IPS-18a (cell line): ENCODE measurements around the gene EPHA4.

Experiments used
- H3K27ac ChIP-seq: one replicate; pipeline ENCODE4 v1.5.1; 2013; ENCODE audit warnings: low read length
- H3K27me3 ChIP-seq: one replicate; pipeline ENCODE4 v1.6.1; 2013; ENCODE audit warnings: mild to moderate bottlenecking, low read length; ENCODE audit not compliant: control insufficient read depth, insufficient read depth
- H3K36me3 ChIP-seq: one replicate; pipeline ENCODE4 v1.6.1; 2013; ENCODE audit warnings: low read depth, low read length; ENCODE audit not compliant: control insufficient read depth
- H3K4me1 ChIP-seq: one replicate; pipeline ENCODE4 v1.6.1; 2013; ENCODE audit warnings: low read depth, low read length; ENCODE audit not compliant: control insufficient read depth
- H3K4me3 ChIP-seq: one replicate; pipeline ENCODE4 v1.5.1; 2013; ENCODE audit warnings: low read length
- H3K9ac ChIP-seq: one replicate; pipeline ENCODE4 v1.6.1; 2013; ENCODE audit warnings: mild to moderate bottlenecking, low read length, moderate library complexity
- H3K9me3 ChIP-seq: one replicate; pipeline ENCODE4 v1.6.1; 2013; ENCODE audit warnings: low read depth, low read length; ENCODE audit not compliant: control insufficient read depth

EPHA4 gene

GRCh38 chr2:221429741-221430491, 142.2 kb downstream of the EPHA4 start:
- H3K36me3 ChIP-seq, result peaks cover 44% of the 10 kb centered on the region
- no peak overlapping the region for H3K27ac ChIP-seq
- no peak overlapping the region for H3K9ac ChIP-seq
- H3K27me3 ChIP-seq, result no peaks in the 10 kb centered on the region
- H3K9me3 ChIP-seq, result no peaks in the 10 kb centered on the region
- no peak overlapping the region for H3K4me3 ChIP-seq
- peaks cover 7% of the 10 kb centered on the region for H3K4me1 ChIP-seq

DNA sequence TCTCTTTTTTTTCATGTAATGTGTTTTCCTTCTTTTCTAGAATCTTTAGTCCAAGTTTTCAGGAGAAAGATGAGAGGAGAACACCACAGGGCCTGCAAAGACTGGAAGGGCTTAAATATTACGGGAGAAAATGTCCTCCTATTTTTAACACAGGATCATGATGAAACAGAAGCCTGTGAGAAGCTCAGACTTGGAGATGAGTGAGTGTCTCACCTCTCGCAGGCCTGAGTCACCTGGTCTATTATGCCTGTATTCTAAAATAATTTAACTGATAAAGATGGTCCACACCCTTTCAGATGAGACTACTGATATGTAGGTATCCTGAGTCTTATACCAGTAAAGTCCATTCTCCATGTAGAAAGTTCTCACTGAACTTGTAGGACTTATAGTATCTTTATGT, 143.2 kb downstream of the EPHA4 start:
- H3K9me3 ChIP-seq, result no peaks in the 10 kb centered on the region
- H3K9ac ChIP-seq, result no peak overlapping the region
- H3K27me3 ChIP-seq, result no peaks in the 10 kb centered on the region
- peaks cover 40% of the 10 kb centered on the region for H3K36me3 ChIP-seq
- no peaks in the 10 kb centered on the region for H3K4me1 ChIP-seq
- H3K4me3 ChIP-seq, result no peak overlapping the region
- H3K27ac ChIP-seq, result no peak overlapping the region

- Histone ChIP-seq H3K9me3 (no peaks in the 10 kb centered on the region), H3K27ac (no peak overlapping the region)
Observed at GRCh38 chr2:221426929-221427328, 145.2 kb downstream of the EPHA4 start.

GRCh38 chr2:221425891-221426290, 146.2 kb downstream of the EPHA4 start:
- no peaks in the 10 kb centered on the region for H3K27me3 ChIP-seq
- H3K9me3 ChIP-seq, result no peaks in the 10 kb centered on the region
- no peaks in the 10 kb centered on the region for H3K4me1 ChIP-seq
- no peak overlapping the region for H3K9ac ChIP-seq
- no peak overlapping the region for H3K4me3 ChIP-seq
- no peak overlapping the region for H3K27ac ChIP-seq
- H3K36me3 ChIP-seq, result peaks cover 38% of the 10 kb centered on the region

More at GRCh38 chr2:221426929-221427328, 145.2 kb downstream of the EPHA4 start:
- Histone ChIP-seq H3K27me3 (no peaks in the 10 kb centered on the region), H3K9ac (no peak overlapping the region), H3K4me3 (no peak overlapping the region), H3K36me3 (peaks cover 38% of the 10 kb centered on the region), H3K4me1 (no peaks in the 10 kb centered on the region)

- no peak overlapping the region for H3K4me3 ChIP-seq
- H3K9ac ChIP-seq, result no peak overlapping the region
- H3K27me3 ChIP-seq, result no peaks in the 10 kb centered on the region
- H3K9me3 ChIP-seq, result no peaks in the 10 kb centered on the region
- H3K4me1 ChIP-seq, result no peaks in the 10 kb centered on the region
- no peak overlapping the region for H3K27ac ChIP-seq
- peaks cover 38% of the 10 kb centered on the region for H3K36me3 ChIP-seq
Observed at GRCh38 chr2:221425353-221425752, 146.8 kb downstream of the EPHA4 start.

- Histone ChIP-seq H3K36me3 (peaks cover 23% of the 10 kb centered on the region), H3K27me3 (no peaks in the 10 kb centered on the region), H3K9me3 (no peaks in the 10 kb centered on the region), H3K9ac (no peak overlapping the region), H3K4me1 (no peaks in the 10 kb centered on the region), H3K27ac (no peak overlapping the region), H3K4me3 (no peak overlapping the region)
Observed at GRCh38 chr2:221423210-221423804, 148.8 kb downstream of the EPHA4 start.

DNA sequence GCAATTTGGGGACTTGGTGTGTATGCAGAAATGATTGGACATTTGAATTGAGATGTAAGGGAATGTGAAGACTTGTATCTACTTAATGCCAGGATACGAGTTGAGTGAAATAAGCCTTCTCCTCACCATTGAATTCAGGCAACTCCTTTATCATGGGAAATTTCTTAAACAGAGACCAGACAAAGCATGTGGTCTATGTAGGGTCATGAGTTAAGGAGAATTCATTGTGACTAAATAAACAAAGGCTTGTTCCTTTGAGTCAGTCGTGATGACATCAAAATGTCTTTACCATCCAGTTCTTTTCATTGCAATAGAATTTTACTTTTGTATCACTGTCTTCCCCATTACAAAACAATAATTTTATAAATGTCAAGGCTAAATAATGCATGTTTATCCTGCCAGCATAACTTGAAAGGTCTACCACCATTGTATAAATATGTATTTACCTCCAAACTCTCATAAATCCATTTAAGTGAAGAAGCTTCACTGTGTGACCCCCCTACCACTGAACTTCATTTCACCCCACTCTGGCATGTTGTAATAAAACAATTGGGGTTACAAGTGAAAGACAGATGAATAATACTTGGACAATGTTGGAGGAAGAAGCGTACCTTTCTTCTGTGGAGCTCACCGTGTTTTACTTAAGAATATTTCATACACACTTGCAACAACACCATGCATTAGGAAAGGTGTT, 149.4 kb downstream of the EPHA4 start:
- peaks cover 19% of the 10 kb centered on the region for H3K36me3 ChIP-seq
- no peak overlapping the region for H3K4me3 ChIP-seq
- H3K27ac ChIP-seq, result no peak overlapping the region

GRCh38 chr2:221420245-221420644, 151.9 kb downstream of the EPHA4 start:
- Histone ChIP-seq H3K4me1 (no peaks in the 10 kb centered on the region), H3K36me3 (peaks cover 7% of the 10 kb centered on the region), H3K27ac (no peak overlapping the region), H3K27me3 (no peaks in the 10 kb centered on the region), H3K9me3 (no peaks in the 10 kb centered on the region), H3K9ac (no peak overlapping the region), H3K4me3 (no peak overlapping the region)

More for the DNA sequence above, 149.4 kb downstream of the EPHA4 start:
- H3K4me1 ChIP-seq, result no peaks in the 10 kb centered on the region
- no peaks in the 10 kb centered on the region for H3K27me3 ChIP-seq
- H3K9ac ChIP-seq, result no peak overlapping the region
- no peaks in the 10 kb centered on the region for H3K9me3 ChIP-seq

DNA sequence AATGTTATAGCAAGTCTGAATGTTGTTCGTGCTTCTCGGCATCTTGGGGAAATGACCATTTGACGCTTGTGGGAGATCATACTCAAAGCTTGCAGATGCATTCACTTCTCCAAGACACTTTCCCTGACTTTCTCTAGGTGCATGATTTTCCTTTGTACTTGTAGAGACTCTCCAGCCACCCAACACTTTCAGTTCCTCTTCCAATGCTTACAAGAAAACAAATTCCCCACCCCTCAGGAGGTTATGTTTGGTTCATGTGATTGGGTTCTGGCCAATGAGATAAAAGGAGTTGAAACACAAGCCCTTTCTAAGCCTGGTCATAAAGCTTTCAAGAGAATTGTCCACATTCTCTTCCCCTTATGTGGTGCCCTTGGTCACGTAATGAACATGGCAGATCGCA, 156.3 kb downstream of the EPHA4 start:
- no peaks in the 10 kb centered on the region for H3K9me3 ChIP-seq
- no peaks in the 10 kb centered on the region for H3K27me3 ChIP-seq
- no peak overlapping the region for H3K27ac ChIP-seq
- H3K4me1 ChIP-seq, result no peaks in the 10 kb centered on the region
- H3K4me3 ChIP-seq, result no peak overlapping the region
- no peak overlapping the region for H3K9ac ChIP-seq
- H3K36me3 ChIP-seq, result no peaks in the 10 kb centered on the region

- Histone ChIP-seq H3K36me3 (no peaks in the 10 kb centered on the region), H3K4me1 (no peaks in the 10 kb centered on the region), H3K9me3 (no peaks in the 10 kb centered on the region), H3K9ac (no peak overlapping the region), H3K27me3 (no peaks in the 10 kb centered on the region), H3K4me3 (no peak overlapping the region), H3K27ac (no peak overlapping the region)
Observed at GRCh38 chr2:221412978-221413377, 159.1 kb downstream of the EPHA4 start.

- Histone ChIP-seq H3K9me3 (no peaks in the 10 kb centered on the region), H3K4me1 (no peaks in the 10 kb centered on the region), H3K4me3 (no peak overlapping the region), H3K9ac (no peak overlapping the region), H3K27ac (no peak overlapping the region), H3K36me3 (no peaks in the 10 kb centered on the region), H3K27me3 (no peaks in the 10 kb centered on the region)
Observed at GRCh38 chr2:221410487-221410886, 161.6 kb downstream of the EPHA4 start.
